HepG2 (cell line): ENCODE data around the gene RREB1. TPM values are rescaled to one million over a fixed set of nuclear protein-coding genes. Genes with fewer than 3 reads are reported as not detected.
A peak's percentile ranks its signal among the peaks of the same experiment; 100 is the strongest.

Source experiments
- CBX1 ChIP-seq: IDR thresholded peaks from one replicate; pipeline ENCODE4 v1.6.1; 2016; ENCODE audit warnings: antibody characterized with exemption, low read depth
- CEBPZ ChIP-seq: IDR thresholded peaks from 2 replicates; pipeline ENCODE4 v1.6.1; 2012; ENCODE audit warnings: low read length, improper control_type of control experiment
- DNMT1 ChIP-seq: sonication (generic); formaldehyde crosslinking; IDR thresholded peaks from 2 replicates; pipeline ENCODE4 v1.5.1; 2020; ENCODE audit warnings: mild to moderate bottlenecking, missing genetic modification reagents
- GABPA ChIP-seq, 2 experiments: IDR thresholded peaks; 2 replicates each; pipeline ENCODE4 v1.6.1; 2011 to 2016; ENCODE audit warnings: low read depth in 2 of 2, low read length in 1 of 2, missing biosample characterization in 1 of 2, missing genetic modification characterization in 1 of 2
- HNF1A ChIP-seq, 2 experiments: sonication (generic) in 1 of 2; formaldehyde crosslinking in 1 of 2; IDR thresholded peaks; 2 replicates each; pipeline versions ENCODE4 v1.4.0 to v1.6.1; 2016 to 2020; ENCODE audit warnings: borderline replicate concordance in 1 of 2, low read depth in 1 of 2, mild to moderate bottlenecking in 1 of 2, missing genetic modification reagents in 1 of 2
- IRX3 ChIP-seq: sonication (generic); formaldehyde crosslinking; IDR thresholded peaks from 2 replicates; pipeline ENCODE4 v1.8.1; 2023; ENCODE audit warnings: mild to moderate bottlenecking, low read depth, missing genetic modification reagents, borderline replicate concordance
- KDM3A ChIP-seq: IDR thresholded peaks from 2 replicates; pipeline ENCODE4 v1.6.1; 2018; ENCODE audit warnings: low read depth, missing compliant biosample characterization
- LCORL ChIP-seq, 2 experiments: fragments of 450-650 bp in 1 of 2; sonication (generic) in 1 of 2; formaldehyde crosslinking in 1 of 2; IDR thresholded peaks; 2 replicates each; pipeline versions ENCODE4 v1.5.0 to v1.6.1; 2017 to 2020; ENCODE audit warnings: antibody characterized with exemption in 1 of 2, missing genetic modification reagents in 1 of 2
- SIN3A ChIP-seq: IDR thresholded peaks from 2 replicates; pipeline ENCODE4 v1.6.1; 2011; ENCODE audit warnings: low read depth, mild to moderate bottlenecking, control low read depth, low read length, borderline replicate concordance
- YEATS2 ChIP-seq: sonication (generic); formaldehyde crosslinking; IDR thresholded peaks from 2 replicates; pipeline ENCODE4 v1.4.0; 2020; ENCODE audit warnings: missing genetic modification reagents, borderline replicate concordance
- ZNF281 ChIP-seq: sonication (generic); formaldehyde crosslinking; IDR thresholded peaks from 2 replicates; pipeline ENCODE4 v1.4.0; 2020; ENCODE audit warnings: missing genetic modification reagents, borderline replicate concordance
- ZNF335 ChIP-seq: sonication (generic); formaldehyde crosslinking; IDR thresholded peaks from 2 replicates; pipeline ENCODE4 v1.4.0; 2020; ENCODE audit warnings: missing genetic modification reagents
- polyA plus RNA-seq, 8 experiments: library from polyadenylated mRNA; depleted of rRNA in 3 of 8; stranded (reverse) in 7 of 8; unstranded in 1 of 8; fragments of >200 nt; fragmentation: Illumina TruSeq in 4 of 8; extraction: Trizol in 4 of 8; gene quantifications; 2 replicates each; pipeline versions ENCODE4 v1.2.1 to v1.2.3, GENCODE V29; 2011 to 2016; ENCODE audit warnings: low read depth in 4 of 8, missing spikeins in 1 of 8, mixed read lengths in 1 of 8; ENCODE audit not compliant: insufficient read depth in 1 of 8
- total RNA-seq, 5 experiments: library from RNA; depleted of rRNA; stranded (reverse); fragments of >200 nt; fragmentation: Illumina TruSeq; extraction: Trizol; gene quantifications; 2 replicates each; pipeline ENCODE4 v1.2.3, GENCODE V29; 2016; ENCODE audit warnings: low read depth in 1 of 5

Gene RREB1
- total and polyA plus RNA-seq, 2 of the 13 experiments (the other 11 are each of a cell fraction or from before 2014, with no cell fraction given) = 6.1 to 23.2 TPM

GRCh38 chr6:7238900-7239589, 131.3 kb downstream of the RREB1 start (continued):
- TF ChIP-seq CEBPZ (0 out of 2 replicates have a peak, but pooled peaks have one; percentile 14), DNMT1 (no peak), CBX1 (peak; percentile 36), IRX3 (CRISPR knock-in tag) (peak; percentile 78; the same call in 1 of the 2 replicates), YEATS2 (CRISPR knock-in tag) (peak; percentile 71; the same call in 1 of the 2 replicates), LCORL (IDR thresholded peaks at IDR 0.05) (no peak), LCORL (CRISPR knock-in tag; IDR thresholded peaks at IDR 0.05) (peak; percentile 77), KDM3A (CRISPR knock-in tag) (peak; percentile 47; the same call in 1 of the 2 replicates), HNF1A (IDR thresholded peaks at IDR 0.05; ENCODE audit: low read depth) (peak; percentile 62), HNF1A (CRISPR knock-in tag; IDR thresholded peaks at IDR 0.05; ENCODE audit: borderline replicate concordance) (peak; percentile 46), SIN3A (peak; percentile 88; the same call in 1 of the 2 replicates), ZNF335 (CRISPR knock-in tag) (peak; percentile 57; the same call in 1 of the 2 replicates), GABPA (IDR thresholded peaks at IDR 0.05; ENCODE audit: low read depth, low read length) (peak; percentile 68), GABPA (CRISPR knock-in tag; IDR thresholded peaks at IDR 0.05; ENCODE audit: low read depth) (peak; percentile 93), ZNF281 (CRISPR knock-in tag) (no peak)
